HepG2 (cell line): ENCODE results near the gene PCSK1. TPM values are rescaled to one million over a fixed set of nuclear protein-coding genes. Genes with fewer than 3 reads are reported as not detected.

Experiments
- ATAC-seq: fragments of 200-7000 bp; cut with Tn5 transposase; 3 replicates; pipeline ENCODE4 v1.9.1; 2020; ENCODE audit warnings: mild to moderate bottlenecking, moderate library complexity
- BruUV-seq: library from RNA; stranded (reverse); fragments of 400-500 nt; replicated peaks from 2 replicates; lab custom pipeline; 2021; lab: Mats Ljungman, UMichigan
- CTCF ChIA-PET: fragments of 300-600 bp; formaldehyde crosslinking; extraction: SDS; loops from one replicate; lab custom pipeline; 2021; ENCODE audit warnings: low total read pairs, inconsistent platforms, low intra/inter-chr PET ratio; lab: Yijun Ruan, JAX
- POLR2A ChIA-PET: fragments of 350-600 bp; sonication (Branson Sonifier 250); formaldehyde crosslinking; loops from one replicate; lab custom pipeline; 2020; ENCODE audit warnings: antibody characterized with exemption, inconsistent platforms; lab: Yijun Ruan, JAX
- DNase-seq: peaks from one replicate; pipeline ENCODE4 v3.0.0-alpha.2; 2015; ENCODE audit warnings: low spot score
- FAIRE-seq: peaks from 3 replicates; lab custom pipeline; 2011; peaks lifted over from hg19 to GRCh38; lab: Jason Lieb, UNC
- H2AFZ ChIP-seq: one replicate; pipeline ENCODE4 v1.6.1; 2011; ENCODE audit warnings: low read length, inconsistent platforms
- H3K27ac ChIP-seq: fragments of 300-600 bp; 3 replicates; pipeline ENCODE4 v1.8.0; 2011; ENCODE audit warnings: mixed run types, mild to moderate bottlenecking, mixed read lengths, low read length, inconsistent platforms; ENCODE audit not compliant: insufficient read depth; ENCODE audit errors: extremely low read length
- H3K27me3 ChIP-seq, 2 experiments: fragments of 200-600 bp in 1 of 2; 2 replicates in 1 of 2; 3 replicates in 1 of 2; pipeline versions ENCODE4 v1.6.0 to v1.8.0; 2011; ENCODE audit warnings: low read length in 2 of 2, mild to moderate bottlenecking in 2 of 2, moderate library complexity in 2 of 2, inconsistent platforms in 1 of 2; ENCODE audit not compliant: insufficient read depth in 2 of 2, control insufficient read depth in 1 of 2
- H3K36me3 ChIP-seq, 2 experiments: fragments of 200-600 bp in 1 of 2; replicated peaks in 1 of 2; 2 replicates in 1 of 2; 3 replicates in 1 of 2; pipeline versions ENCODE4 v1.5.1 to v1.8.0; 2011; ENCODE audit warnings: low read length in 2 of 2, inconsistent platforms in 1 of 2; ENCODE audit not compliant: insufficient read depth in 2 of 2, control insufficient read depth in 1 of 2
- H3K4me1 ChIP-seq: 2 replicates; pipeline ENCODE4 v1.5.1; 2012; ENCODE audit warnings: low read length, inconsistent platforms; ENCODE audit not compliant: insufficient read depth
- H3K4me2 ChIP-seq: 2 replicates; pipeline ENCODE4 v1.6.0; 2011; ENCODE audit warnings: low read depth, low read length, inconsistent platforms
- H3K4me3 ChIP-seq, 3 experiments: fragments of 200-600 bp in 1 of 3; sonication (generic), shearing (Covaris generic) in 1 of 3; replicated peaks in 1 of 3; 2 replicates each; pipeline ENCODE4 v1.5.1; 2011 to 2016; ENCODE audit warnings: low read length in 3 of 3, inconsistent platforms in 2 of 3, low read depth in 2 of 3, mild to moderate bottlenecking in 2 of 3, control low read depth in 1 of 3, mixed read lengths in 1 of 3; ENCODE audit not compliant: insufficient read depth in 1 of 3
- H3K79me2 ChIP-seq: one replicate; pipeline ENCODE4 v1.6.1; 2011; ENCODE audit warnings: low read length, inconsistent platforms; ENCODE audit not compliant: insufficient read depth
- H3K9ac ChIP-seq: 2 replicates; pipeline ENCODE4 v1.6.0; 2011; ENCODE audit warnings: mild to moderate bottlenecking, low read depth, low read length, inconsistent platforms; ENCODE audit not compliant: insufficient read depth
- H3K9me3 ChIP-seq: 2 replicates; pipeline ENCODE4 v1.5.1; 2012; ENCODE audit warnings: mild to moderate bottlenecking, low read length
- H4K20me1 ChIP-seq: 2 replicates; pipeline ENCODE4 v1.6.0; 2011; ENCODE audit warnings: inconsistent platforms, mild to moderate bottlenecking, low read length, moderate library complexity; ENCODE audit not compliant: insufficient read depth
- MAFF ChIP-seq: IDR thresholded peaks from 2 replicates; pipeline ENCODE4 v1.6.1; 2011; ENCODE audit warnings: low read depth, low read length, improper control_type of control experiment
- MAFK ChIP-seq, 2 experiments: IDR thresholded peaks in 1 of 2; conservative IDR thresholded peaks in 1 of 2; 2 replicates each; pipeline ENCODE4 v1.6.1; 2011; ENCODE audit warnings: improper control_type of control experiment in 2 of 2, low read length in 2 of 2
- NFATC3 ChIP-seq: sonication (generic); formaldehyde crosslinking; IDR thresholded peaks from 2 replicates; pipeline ENCODE4 v1.5.1; 2020; ENCODE audit warnings: mild to moderate bottlenecking, missing genetic modification reagents
- RBAK ChIP-seq: sonication (generic); formaldehyde crosslinking; IDR thresholded peaks from 2 replicates; pipeline ENCODE4 v1.5.1; 2020; ENCODE audit warnings: mild to moderate bottlenecking, missing genetic modification reagents
- WGBS: methylation state at CpG from one replicate; pipeline ENCODE4 v1.1.6; 2017; ENCODE audit warnings: low lambda C conversion rate; 5-methylcytosine and 5-hydroxymethylcytosine counted together
- in situ Hi-C: cut with HindIII; loops from 2 replicates; pipeline ENCODE4 v1.10.0; 2017; ENCODE audit warnings: low pct_unique_long_range_greater_than_20kb; ENCODE audit not compliant: extremely low pct_ligation_motif_present
- intact Hi-C: fragments of 100-400 bp; cut with micrococcal nuclease; formaldehyde crosslinking; loops from one replicate; pipeline ENCODE4 v1.10.0; 2022; ENCODE audit not compliant: unreplicated experiment
- polyA plus RNA-seq, 8 experiments: library from polyadenylated mRNA; depleted of rRNA in 3 of 8; stranded (reverse) in 7 of 8; unstranded in 1 of 8; fragments of >200 nt; fragmentation: Illumina TruSeq in 4 of 8; extraction: Trizol in 4 of 8; gene quantifications; 2 replicates each; pipeline versions ENCODE4 v1.2.1 to v1.2.3, GENCODE V29; 2011 to 2016; ENCODE audit warnings: low read depth in 4 of 8, missing spikeins in 1 of 8, mixed read lengths in 1 of 8; ENCODE audit not compliant: insufficient read depth in 1 of 8
- total RNA-seq, 5 experiments: library from RNA; depleted of rRNA; stranded (reverse); fragments of >200 nt; fragmentation: Illumina TruSeq; extraction: Trizol; gene quantifications; 2 replicates each; pipeline ENCODE4 v1.2.3, GENCODE V29; 2016; ENCODE audit warnings: low read depth in 1 of 5

The PCSK1 gene
- total and polyA plus RNA-seq, 2 of the 13 experiments (the other 11 are each of a cell fraction or from before 2014, with no cell fraction given): not detected

DNA sequence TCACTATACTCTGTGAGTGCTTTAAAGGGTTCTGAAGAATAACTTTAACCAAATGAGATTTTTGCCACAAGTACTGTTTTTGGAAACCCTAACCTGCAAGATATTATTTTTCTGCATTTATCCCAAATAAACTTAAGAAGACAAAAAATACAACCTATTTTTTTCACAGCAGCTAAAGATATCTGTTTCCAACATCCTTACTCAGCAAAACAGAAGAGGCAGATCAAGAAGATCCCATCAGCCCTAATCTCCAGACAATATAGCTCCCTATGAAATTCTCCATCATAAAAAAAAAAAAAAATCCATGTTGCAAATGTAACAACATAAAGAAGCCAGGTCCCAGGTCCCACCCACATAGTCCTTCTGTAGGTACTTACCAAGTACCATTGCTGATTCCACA, 7.6 kb downstream of the PCSK1 start:
- no peaks in the 10 kb centered on the region for H3K36me3 ChIP-seq
- no peaks in the 10 kb centered on the region for H3K79me2 ChIP-seq
- in situ Hi-C loops (no loop called here), intact Hi-C loops (no loop called here)
- H3K9me3 ChIP-seq: no peaks in the 10 kb centered on the region
- H3K4me1 ChIP-seq: no peaks in the 10 kb centered on the region
- H4K20me1 ChIP-seq: no peaks in the 10 kb centered on the region
- FAIRE-seq (no peak), DNase-seq (no peak), ATAC-seq (no peak)
- TF ChIP-seq MAFF (0 out of 2 replicates have a peak, but pooled peaks have one; percentile 37), MAFK (conservative IDR thresholded peaks at IDR 0.05 in 1 of 2, IDR thresholded peaks at IDR 0.05 in 1 of 2; ENCODE audit: low read length in 2 of 2) (peak; percentile 20 to 71; a peak in 2 of 4 replicates), RBAK (CRISPR knock-in tag) (no peak)
- H3K9ac ChIP-seq: no peak overlapping the region
- no TSS peak for BruUV-seq
- CTCF ChIA-PET: no interaction called here
- H3K27me3 ChIP-seq: no peaks in the 10 kb centered on the region
- no peak overlapping the region for H3K4me2 ChIP-seq
- no peak overlapping the region for H3K4me3 ChIP-seq
- H3K27ac ChIP-seq: no peak overlapping the region
- no peak overlapping the region for H2AFZ ChIP-seq
- POLR2A ChIA-PET: no interaction called here

DNA sequence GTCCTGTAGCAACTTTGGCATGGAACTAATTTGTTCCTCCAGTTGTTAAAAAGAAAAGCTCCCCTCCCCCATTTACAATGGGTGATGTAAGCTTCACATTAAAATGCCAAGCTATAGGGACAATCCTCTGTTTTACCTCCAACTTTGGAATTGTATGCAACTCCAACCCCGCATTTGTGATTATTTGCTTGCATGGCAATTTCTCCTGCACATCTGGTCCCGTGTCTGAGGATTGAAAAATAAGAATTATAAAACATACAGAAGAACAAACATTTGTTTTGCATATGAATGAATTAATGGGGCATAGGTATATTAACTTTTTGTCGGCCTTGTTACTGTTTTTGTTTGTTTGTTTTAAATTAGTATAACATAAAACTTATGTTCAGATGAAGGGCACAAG, 17.2 kb downstream of the PCSK1 start:
- DNase-seq (no peak), FAIRE-seq (no peak), ATAC-seq (no peak)
- TF ChIP-seq MAFF (peak; percentile 30; the same call in 1 of the 2 replicates), NFATC3 (no peak), MAFK (conservative IDR thresholded peaks at IDR 0.05 in 1 of 2, IDR thresholded peaks at IDR 0.05 in 1 of 2; ENCODE audit: low read length in 2 of 2) (peak; percentile 58 to 67; a peak in 3 of 4 replicates)
- Histone ChIP-seq H2AFZ (no peak overlapping the region), H3K27ac (no peak overlapping the region), H3K36me3 (no peaks in the 10 kb centered on the region), H3K4me2 (no peak overlapping the region), H4K20me1 (no peaks in the 10 kb centered on the region), H3K4me3 (no peak overlapping the region), H3K9ac (no peak overlapping the region), H3K4me1 (no peaks in the 10 kb centered on the region), H3K9me3 (no peaks in the 10 kb centered on the region), H3K79me2 (no peaks in the 10 kb centered on the region), H3K27me3 (peaks cover 3 to 5% of the 10 kb centered on the region in 2 experiments; a peak in 2 of 5 replicates)
- intact Hi-C loops (no loop called here), in situ Hi-C loops (no loop called here)
- POLR2A ChIA-PET: no interaction called here
- CTCF ChIA-PET: no interaction called here
- BruUV-seq: no TSS peak
- 12% methylated on average over 3 of the region's 3 CpGs for WGBS
